Cerebellar cortex (tissue), 1 donor: ENCODE measurements around the gene RPL6.
A peak's percentile ranks its signal among the peaks of the same experiment; 100 is the strongest.
"Not testable (repeated sequence)": the region's sequence is repeated elsewhere in the genome, so short reads cannot be mapped to it uniquely, and the experiment has no call there.

Experiments
- DNase-seq: peaks from one replicate; pipeline ENCODE4 v3.0.0-alpha.2; 2015; ENCODE audit warnings: low spot score

RPL6 gene

DNA sequence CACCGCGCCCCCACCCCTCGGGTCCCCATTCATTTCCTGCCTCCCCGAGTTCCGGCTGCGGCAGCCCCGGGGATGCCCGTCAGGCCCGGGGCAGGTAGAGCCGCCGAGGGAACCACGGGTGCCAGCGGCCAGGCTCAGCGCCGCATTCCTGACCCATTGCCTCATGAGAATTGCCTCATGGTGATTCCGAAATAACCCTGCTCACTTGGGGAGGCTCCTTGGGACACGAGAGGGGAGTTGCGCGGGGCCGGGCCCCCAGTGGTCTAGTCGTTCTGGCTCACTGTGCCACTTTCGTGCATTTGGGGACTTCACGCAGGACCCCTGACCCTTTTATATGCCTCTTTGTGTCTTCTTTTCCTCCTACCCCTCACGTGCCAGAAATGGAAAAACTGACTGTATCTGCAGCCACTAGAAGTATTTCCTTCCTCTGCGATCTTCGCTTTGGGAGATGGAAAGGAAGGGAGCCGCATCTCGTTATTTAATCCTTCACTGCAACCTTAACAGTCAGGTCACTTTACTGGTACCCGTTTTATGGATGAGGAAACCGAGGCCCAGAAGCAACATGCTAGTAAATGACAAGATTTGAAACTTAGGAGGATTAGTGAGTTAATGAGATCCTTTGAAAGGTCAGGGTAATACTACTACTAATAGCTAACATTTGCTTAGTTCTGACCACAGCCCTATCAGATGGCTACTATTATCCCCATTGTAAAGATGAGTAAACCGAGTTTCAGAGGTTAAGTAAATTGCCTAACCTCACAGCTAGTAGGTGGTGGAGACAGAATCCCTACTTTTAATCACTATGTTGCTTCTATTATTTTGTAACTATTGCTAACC is 10.1 kb upstream of the RPL6 start:
- peak; percentile 26 for DNase-seq

DNA sequence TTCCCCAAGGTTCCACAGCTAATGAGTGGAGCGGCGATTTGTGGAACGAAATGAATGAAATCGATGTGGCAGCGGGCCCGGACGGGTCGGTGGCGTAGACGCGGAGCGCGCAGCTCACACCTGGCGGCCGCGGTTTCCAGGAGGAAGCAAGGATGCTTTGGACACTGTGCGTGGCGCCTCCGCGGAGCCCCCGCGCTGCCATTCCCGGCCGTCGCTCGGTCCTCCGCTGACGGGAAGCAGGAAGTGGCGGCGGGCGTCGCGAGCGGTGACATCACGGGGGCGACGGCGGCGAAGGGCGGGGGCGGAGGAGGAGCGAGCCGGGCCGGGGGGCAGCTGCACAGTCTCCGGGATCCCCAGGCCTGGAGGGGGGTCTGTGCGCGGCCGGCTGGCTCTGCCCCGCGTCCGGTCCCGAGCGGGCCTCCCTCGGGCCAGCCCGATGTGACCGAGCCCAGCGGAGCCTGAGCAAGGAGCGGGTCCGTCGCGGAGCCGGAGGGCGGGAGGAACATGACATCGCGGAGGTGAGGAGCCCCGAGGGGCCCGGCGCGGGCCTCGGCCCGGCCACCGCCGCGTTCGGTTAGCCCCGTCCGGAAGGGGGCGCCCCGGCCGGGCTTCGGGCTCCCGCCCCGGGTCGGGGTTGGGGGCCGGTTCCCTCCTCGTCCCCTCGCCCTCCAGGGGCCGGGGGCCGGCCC is 9.3 kb upstream of the RPL6 start, which contains the start of gene PTPN11:
Gene PTPN11 (plus strand): TSS at position 340 of the 689 bp plus-strand sequence. CDS start 165 bp downstream, at position 505.
- peak; percentile 80 for DNase-seq

DNA sequence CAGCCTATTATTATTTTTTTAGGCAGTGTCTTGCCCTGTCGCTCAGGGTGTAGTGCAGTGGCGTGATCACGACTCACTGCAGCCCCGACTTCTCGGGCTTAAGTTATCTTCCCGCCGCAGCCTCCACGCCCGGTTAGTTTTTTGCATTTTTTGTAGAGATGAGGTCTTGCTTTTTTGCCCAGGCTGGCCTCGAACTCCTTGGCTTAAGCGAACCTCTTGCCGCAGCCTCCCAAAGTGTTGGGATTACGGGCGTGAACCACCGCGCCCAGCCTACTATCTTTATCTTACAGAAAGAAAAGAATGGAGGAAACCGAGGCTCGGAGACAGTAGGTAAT is 8.8 kb upstream of the RPL6 start:
- DNase-seq = no peak

DNA sequence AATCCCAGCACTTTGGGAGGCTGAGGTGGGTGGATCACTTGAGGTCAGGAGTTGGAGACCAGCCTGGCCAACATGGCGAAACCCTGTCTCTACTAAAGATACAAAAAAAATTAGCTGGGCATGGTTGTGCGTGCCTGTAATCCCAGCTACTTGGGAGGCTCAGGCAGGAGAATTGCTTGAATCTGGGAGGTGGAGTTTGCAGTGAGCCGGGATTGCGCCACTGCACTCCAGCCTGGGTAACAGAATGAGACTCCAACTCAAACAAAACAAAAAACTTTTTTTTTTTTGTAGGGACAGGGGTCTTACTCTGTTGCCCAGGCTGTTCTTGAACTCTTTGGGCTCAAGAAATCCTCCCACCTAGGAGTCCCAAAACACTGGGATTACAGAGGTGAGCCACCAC is 6.1 kb upstream of the RPL6 start:
- DNase-seq = not testable (repeated sequence)

DNA sequence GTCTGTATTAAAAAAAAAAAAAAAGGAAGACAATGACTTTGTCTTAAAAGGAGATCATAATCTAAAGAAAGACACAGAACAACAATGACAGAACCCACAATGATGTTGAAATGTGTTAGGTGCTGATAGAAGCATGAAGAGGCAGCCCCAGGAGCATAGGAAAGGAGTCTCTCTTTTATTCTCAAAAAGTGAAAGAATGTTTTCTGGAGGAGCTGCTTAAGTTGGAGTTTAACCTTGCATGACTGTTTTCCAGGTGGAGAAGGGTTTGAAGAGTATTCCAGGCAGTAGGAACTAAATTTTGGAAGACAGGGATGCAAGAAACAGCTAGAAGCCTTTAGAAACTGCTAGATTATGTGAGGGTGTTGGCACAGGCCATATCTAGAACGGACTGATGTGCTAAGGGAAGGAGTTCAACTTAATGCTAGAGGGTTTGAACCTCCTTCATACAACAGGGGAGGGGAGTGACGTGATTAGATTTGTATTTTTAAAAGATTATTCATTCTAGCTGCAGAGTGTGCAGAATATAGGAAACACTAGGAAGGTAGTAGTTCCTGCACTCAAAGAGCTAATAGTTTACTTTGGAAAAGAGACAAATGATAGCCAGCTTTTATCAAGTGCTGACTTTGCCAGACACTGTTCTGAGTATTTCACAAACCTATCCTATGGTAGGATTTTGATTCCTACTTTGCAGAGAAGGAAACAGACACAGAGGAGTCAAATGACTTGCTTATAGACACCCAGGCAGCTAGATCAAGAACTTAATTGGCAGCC is 4.6 kb upstream of the RPL6 start:
- DNase-seq = no peak

DNA sequence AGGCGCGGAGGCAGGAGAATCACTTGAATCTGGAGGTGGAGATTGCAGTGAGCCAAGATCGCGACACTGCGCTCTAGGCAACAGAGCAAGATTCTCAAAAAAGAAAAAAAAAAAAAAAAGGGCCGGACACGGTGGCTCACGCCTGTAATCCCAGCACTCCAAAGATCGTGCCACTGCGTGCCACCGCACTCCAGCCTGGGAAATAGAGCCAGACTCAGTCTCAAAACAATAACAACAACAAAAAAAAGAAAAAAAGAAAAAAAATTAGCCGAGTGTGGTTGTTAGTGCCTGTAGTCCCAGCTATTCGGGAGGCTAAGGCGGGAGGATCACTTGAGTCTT is 470 bp upstream of the RPL6 start:
- no peak for DNase-seq

DNA sequence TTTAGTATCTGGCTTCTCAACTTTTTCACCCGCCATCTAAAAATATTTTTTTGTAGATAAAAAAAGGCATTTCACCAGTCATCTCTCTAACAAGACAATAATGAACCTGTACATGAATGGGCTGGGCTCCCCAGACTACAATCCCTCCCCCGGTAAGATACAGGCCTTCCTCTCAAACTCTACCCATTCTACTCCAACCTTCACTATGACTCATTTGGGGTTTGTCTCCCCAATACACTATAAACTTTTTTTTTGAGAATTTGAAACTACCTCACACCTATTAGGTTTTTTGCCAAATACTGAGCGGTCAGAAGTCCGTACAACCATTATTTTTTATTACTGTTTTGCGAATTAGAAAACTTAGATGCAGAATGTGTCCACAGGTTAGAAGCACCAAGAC is 784 bp downstream of the RPL6 start:
- DNase-seq = no peak

DNA sequence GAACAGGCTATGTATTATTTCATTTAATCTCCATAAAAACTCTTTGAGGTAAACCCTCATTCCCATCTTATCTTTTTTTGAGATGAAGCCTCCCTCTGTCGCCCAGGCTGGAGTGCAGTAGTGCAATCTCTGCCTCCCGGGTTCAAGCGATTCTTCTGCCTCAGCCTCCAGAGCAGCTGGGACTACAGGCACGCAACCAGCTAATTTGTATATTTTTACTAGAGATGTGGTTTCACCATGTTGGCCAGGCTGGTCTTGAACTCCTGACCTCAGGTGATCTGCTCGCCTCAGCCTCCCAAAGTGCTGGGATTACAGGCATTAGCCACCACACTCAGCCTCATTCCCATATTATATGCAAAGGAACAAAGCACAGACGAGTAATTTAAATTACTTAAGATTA is 1.7 kb downstream of the RPL6 start:
- DNase-seq = not testable (repeated sequence)

DNA sequence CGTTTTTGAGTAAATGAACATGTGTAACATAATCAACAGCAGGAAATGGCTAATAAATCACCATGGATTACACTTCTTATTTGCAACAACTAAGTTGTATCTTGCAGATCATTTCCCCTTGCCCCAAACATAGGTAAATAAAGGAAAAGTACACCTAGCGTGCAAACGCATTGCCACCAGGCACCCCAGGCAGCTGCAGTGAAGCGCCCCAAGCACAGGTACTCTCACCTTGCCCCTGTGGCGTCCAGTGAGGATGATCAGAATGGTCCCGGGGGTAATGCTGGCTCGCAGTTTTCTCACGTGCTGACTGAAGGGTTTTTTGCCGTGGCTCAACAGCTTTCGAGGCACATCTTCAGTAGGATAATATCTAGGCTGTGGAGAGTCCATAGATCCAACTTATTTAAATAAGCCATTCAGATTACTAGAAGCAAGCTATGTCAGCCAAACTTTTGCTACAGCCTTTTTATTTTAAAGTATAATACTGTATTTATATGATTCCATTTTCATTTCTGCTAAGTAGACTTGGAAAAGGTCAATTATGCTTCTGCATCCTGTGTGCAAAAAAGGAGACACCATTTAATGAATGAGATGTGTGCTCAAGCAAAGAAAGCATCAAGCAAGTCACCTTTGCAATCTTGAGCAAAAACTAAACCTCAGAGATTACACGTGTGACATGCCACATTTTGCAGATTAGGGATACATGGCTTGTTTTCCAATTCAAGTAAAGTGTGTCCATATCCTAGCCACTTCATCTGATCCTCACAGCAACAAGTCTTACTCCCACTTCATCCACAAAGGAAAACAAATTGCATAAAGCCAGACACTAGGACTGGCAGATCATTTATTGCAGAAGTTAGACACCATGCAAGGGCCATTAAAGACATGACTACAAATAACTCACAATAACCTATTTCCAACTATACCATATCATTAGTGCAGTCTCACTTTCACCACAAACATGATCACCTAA is 2.6 kb downstream of the RPL6 start:
- DNase-seq = no peak

DNA sequence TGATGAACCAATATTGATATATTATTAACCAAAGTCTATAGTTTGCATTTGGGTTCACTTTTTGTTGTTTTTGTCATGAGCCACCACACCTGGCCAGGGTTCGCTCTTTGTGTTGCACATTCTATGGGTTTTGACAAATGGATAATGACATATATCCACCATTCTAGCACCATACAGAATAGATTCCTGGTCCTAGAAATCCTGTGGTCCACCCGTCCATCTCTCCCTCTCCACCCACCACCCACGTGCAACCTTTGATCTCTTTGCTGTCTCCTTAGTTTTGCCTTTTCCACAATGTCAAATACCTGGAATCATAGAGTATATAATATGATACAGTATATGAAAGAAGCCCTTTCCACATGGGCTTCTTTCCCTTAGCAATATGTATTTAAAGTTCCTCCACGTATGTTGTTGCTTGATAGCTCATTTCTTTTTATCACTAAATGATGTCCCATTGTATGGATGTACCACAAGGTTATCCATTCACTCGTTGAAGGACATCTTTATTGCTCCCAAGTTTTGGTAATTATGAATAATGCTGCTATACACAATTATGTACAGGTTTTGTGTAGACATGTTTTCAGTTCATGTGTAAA is 7.4 kb downstream of the RPL6 start:
- no peak for DNase-seq

DNA sequence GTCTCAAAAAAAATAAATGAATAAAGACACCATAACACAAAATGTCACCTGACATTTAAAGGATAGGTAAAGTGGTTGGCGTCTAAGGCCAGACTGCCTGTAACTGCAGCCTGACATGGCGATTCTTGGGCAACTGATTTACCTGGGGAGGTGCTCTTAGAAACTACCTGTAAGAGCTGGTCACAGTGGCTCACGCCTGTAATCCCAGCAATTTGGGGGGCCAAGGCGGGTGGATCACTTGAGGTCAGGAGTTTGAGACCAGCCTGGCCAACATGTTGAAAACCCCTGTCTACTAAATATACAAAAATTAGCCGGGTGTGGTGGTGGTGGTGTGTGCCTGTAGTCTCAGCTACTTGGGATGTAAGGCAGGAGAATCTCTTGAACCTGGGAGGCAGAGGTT is 8.4 kb downstream of the RPL6 start:
- DNase-seq = no peak

DNA sequence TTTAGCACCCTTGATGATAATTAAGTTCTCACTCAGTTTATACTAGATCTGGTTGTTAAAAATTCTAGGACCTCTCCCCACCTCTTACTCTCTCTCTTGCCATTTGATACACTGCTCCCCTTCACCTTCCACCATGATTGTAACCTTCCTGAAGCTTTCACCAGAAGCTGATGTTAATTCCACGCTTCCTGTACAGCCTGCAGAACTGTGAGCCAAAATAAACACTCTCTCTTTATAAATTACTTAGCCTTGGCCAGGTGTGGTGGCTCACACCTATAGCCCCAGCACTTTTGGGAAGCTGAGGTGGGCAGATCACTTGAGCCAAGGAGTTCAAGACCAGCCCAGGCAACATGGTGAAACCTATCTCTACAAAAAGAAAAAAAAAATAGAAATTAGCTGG is 16.1 kb downstream of the RPL6 start:
- no peak for DNase-seq

DNA sequence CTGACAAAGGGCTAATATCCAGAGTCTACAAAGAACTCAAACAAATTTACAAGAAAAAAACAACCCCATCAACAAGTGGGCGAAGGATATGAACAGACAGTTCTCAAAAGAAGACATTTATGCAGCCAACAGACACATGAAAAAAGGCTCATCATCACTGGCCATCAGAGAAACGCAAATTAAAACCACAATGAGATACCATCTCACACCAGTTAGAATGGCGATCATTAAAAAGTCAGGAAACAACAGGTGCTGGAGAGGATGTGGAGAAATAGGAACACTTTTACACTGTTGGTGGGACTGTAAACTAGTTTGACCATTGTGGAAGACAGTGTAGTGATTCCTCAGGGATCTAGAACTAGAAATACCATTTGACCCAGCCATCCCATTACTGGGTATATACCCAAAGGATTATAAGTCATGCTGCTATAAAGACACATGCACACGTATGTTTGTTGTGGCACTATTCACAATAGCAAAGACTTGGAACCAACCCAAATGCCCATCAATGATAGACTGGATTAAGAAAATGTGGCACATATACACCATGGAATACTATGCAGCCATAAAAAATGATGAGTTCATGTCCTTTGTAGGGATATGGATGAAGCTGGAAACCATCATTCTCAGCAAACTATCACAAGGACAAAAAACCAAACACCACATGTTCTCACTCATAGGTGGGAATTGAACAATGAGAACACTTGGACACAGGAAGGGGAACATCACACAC is 19.3 kb downstream of the RPL6 start:
- not testable (repeated sequence) for DNase-seq

DNA sequence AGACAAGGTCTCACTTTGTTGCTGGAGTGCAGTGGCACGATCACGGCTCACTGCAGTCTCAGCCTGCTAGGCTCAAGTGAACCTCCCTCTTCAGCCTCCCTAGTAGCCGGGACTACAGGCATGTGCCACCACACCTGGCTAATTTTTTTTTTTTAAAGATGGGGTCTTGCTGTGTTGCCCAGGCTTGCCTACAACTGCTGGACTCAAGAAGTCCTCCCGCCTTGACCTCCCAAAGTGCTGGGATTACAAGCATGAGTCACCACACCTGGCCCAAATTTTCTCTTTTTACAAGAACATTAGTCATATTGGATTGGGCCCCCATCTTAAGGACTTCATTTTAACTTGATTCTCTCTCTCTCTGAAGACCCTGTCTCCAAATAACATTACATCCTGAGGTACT is 20.2 kb downstream of the RPL6 start:
- DNase-seq = no peak

DNA sequence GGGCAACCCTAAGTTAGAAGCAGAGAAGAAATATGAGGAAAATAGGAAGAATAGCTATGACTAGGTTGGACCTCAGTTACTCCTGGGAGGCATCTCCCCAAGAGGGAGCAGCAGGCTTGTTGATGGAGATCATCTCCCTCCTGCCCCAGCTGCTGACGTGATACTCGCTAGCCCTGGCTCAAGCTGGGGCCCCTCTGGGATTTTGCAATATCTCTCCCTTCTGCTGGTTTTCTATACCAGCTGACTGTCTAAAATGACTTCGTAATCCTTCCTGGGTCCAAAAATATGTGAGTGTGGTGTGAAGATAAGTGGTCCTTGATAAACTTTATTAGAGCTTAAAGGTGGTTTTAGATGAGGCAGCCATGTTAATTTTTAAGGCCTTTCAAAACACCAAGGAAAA is 22.7 kb downstream of the RPL6 start:
- no peak for DNase-seq

DNA sequence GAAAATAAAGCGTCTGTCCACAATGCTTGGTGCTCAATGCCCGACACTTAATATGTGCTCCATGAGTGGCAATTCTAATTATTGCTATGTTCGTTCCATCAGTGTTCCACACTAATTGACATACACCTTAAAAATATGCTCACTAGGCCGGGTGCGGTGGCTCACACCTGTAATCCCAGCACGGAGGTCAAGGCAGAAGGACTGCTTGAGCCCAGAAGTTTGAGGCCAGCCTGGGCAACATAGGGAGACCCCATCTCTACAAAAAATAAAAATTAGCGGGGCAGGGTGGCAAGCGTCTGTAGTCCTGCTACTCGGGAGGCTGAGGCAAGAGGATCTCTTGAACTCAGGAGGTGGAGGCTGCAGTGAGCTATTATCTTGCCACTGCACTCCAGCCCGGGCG is 26.5 kb downstream of the RPL6 start:
- no peak for DNase-seq

DNA sequence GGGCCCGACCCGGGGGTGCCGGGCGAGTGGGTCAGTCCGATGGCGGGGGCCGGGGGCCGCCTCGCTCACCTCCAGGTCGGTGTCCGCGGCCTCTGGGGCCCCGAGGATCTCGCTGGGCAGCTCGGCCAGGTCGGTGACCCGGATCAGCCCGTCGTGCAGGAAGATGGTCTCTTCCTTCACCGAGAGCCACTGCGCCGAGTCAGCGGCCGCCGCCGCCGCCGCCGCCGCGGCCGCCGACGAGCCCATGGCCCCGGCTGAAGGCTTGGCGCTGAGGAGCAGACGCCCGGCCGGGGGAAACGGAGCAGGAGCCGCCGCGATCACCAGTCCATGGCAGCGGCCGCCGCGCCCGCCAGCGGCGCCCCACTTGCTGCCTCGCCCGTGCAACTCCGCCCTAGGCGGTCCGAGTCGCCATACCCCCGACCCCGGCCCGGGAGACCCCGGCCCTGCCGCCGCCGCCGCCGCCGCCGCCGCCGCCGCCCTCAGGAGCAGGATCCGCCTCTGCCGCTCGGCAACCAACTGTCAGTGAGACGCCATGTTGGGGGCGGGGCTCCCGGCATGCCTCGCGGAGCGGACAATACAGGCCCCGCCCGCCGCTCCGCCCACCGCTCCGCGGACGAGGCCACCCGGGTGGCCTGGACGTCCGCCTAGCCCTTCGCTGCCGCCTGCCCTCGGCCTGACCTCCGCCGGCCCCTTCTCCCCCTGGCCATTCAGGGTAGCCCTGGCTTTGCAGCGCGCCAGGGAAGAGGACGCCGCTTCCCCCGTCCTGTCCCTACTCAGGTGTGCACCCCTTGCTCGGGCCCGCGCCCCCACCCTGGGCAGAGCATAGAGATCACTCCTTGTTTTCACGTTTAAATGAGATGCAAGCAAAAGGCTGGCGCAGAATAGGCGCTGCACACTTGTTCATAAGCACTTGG is 27.3 kb downstream of the RPL6 start, which contains the start of gene HECTD4:
Gene HECTD4 (minus strand): TSS at position 549 of the 914 bp plus-strand sequence. CDS start 303 bp downstream, at position 246.
- DNase-seq = peak; percentile 90

DNA sequence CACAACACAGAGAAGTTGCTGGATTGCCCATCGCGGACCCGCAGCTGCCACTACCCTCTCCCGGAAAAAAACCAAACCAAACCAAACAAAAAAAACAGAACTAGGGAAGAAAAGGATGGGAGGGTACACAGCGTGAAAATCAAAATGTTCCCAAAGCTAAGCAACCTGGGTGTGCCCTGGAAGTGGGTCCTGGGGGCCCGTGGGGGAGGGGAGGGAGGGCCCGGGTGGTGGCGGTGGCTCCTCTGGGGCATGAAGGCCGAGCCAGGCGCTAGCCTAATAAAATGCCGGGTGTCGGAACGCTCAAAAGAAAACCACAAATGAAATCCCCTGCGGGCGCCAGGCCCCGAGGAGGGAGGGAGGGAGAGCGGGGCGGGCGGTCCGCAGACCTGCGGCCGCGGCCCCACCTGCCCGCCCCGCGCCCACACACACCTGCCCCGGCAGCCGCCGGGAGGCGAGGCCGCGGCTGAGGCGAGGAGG is 28.0 kb downstream of the RPL6 start:
- DNase-seq = no peak
